Measurements from ENCODE around the gene APOBEC3B.
"Not testable (repeated sequence)": the region's sequence is repeated elsewhere in the genome, so short reads cannot be mapped to it uniquely, and the experiment has no call there.

The APOBEC3B gene

DNA sequence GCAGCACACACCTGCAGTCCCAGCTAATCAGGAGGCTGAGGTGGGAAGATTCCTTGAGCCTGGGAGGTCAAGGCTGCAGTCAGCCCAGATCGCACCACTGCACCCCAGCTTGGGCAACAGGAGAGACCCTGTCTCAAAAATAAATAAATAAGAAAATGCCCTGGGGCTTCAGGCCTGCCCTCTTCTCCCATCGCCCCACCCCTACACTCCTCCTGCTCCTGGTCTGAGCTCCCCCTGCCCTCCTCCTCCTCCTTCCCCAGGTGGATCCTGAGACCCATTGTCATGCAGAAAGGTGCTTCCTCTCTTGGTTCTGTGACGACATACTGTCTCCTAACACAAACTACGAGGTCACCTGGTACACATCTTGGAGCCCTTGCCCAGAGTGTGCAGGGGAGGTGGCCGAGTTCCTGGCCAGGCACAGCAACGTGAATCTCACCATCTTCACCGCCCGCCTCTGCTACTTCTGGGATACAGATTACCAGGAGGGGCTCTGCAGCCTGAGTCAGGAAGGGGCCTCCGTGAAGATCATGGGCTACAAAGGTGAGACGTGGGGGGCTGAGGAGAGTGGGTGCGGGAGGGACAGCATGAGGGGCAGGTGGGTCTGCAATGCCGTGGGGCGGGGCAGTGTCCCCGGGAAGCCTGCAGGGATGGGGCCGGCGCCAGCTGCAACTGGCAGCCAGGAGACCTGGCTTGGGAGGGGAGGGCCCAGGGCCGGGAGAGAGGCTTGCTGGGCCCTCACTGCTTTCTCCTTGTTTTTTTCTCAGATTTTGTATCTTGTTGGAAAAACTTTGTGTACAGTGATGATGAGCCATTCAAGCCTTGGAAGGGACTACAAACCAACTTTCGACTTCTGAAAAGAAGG is 49.5 kb downstream of the APOBEC3B start:
- not testable (repeated sequence) for H3K27ac ChIP-seq (ENCODE audit: low read length); H3K9me3 ChIP-seq (ENCODE audit: control insufficient read depth, insufficient read depth, low read length); DNase-seq (ENCODE audit: low read depth, low spot score); H3K27me3 ChIP-seq (ENCODE audit: control insufficient read depth, insufficient read depth, low read length); H3K4me1 ChIP-seq (ENCODE audit: control insufficient read depth, insufficient read depth, low read length); H3K36me3 ChIP-seq (ENCODE audit: control insufficient read depth, insufficient read depth, low read length); H3K4me3 ChIP-seq (ENCODE audit: low read length)
- no CpG with 5 or more reads among the region's 18 CpGs for whole genome bisulfite sequencing (ENCODE audit: insufficient coverage, insufficient read length)

DNA sequence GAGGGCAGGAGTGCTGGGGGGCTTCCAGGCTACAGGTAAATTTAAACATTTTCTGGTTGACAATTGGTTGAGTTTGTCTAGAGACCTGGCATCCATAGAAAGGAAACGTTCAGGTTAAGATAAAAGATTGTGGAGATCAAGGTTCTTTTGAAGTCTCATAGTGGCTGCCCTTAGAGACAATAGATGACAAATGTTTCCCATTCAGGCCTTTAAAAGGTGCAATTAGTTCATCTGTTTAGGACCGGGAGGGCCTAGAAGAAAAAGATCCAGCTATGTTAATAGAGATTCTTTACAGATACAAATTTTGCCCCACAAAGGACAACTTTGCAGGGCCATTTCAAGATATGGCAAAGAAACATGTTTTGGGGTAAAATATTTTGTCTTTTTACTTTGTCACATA is 54.9 kb downstream of the APOBEC3B start:
- H3K27ac ChIP-seq (ENCODE audit: low read length); H3K4me3 ChIP-seq (ENCODE audit: low read length); H3K4me1 ChIP-seq (ENCODE audit: control insufficient read depth, insufficient read depth, low read length); H3K27me3 ChIP-seq (ENCODE audit: control insufficient read depth, insufficient read depth, low read length); H3K9me3 ChIP-seq (ENCODE audit: control insufficient read depth, insufficient read depth, low read length); DNase-seq (ENCODE audit: low read depth, low spot score); H3K36me3 ChIP-seq (ENCODE audit: control insufficient read depth, insufficient read depth, low read length): not testable (repeated sequence)
- WGBS (ENCODE audit: insufficient coverage, insufficient read length), result no CpG with 5 or more reads among the region's 2 CpGs

DNA sequence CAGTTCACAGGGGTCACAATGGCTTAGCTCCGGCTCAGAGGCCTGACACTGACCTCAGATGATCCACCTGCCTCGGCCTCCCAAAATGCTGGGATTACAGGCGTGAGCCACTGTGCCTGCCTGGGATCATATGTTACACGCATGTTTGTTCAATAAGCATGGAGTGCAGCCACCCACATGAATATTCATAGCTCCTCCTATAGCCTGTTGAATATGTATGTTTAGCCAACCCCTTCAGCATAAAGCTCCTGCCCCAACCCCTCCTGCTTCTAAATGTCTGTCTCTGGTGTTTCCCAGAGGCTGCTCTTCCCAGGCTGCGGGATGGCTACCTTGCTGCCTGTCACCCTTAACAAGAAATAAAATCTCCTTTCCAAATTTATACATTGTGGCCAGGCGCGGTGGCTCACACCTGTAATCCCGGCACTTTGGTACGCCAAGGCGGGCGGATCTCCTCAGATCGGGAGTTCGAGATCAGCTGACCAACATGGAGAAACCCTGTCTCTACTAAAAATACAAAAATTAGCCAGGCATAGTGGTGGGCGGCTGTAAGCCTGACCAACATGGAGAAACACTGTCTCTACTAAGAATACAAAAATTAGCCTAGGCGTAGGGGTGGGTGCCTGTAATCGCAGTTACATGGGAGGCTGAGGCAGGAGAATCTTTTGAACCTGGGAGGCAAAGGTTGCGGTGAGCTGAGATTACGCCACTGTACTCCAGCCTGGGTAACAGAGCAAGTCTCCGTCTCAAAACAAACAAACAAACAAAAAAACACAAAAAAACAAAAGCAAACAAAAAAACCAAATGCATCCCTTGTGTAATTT is 57.4 kb downstream of the APOBEC3B start:
- H3K9me3 ChIP-seq (ENCODE audit: control insufficient read depth, insufficient read depth, low read length), result no peaks in the 10 kb centered on the region
- H3K4me3 ChIP-seq (ENCODE audit: low read length), result no peak overlapping the region
- H3K36me3 ChIP-seq (ENCODE audit: control insufficient read depth, insufficient read depth, low read length), result 0 out of 2 replicates have a peak, but pooled peaks cover 2% of the 10 kb centered on the region
- no peak overlapping the region for H3K27ac ChIP-seq (ENCODE audit: low read length)
- DNase-seq (ENCODE audit: low read depth, low spot score), result no peak
- H3K27me3 ChIP-seq (ENCODE audit: control insufficient read depth, insufficient read depth, low read length), result no peaks in the 10 kb centered on the region
- no peaks in the 10 kb centered on the region for H3K4me1 ChIP-seq (ENCODE audit: control insufficient read depth, insufficient read depth, low read length)
- no CpG with 5 or more reads among the region's 19 CpGs for WGBS (ENCODE audit: insufficient coverage, insufficient read length)

GRCh38 chr22:39040155-39040537 is 58.0 kb downstream of the APOBEC3B start:
- not testable (repeated sequence) for H3K4me3 ChIP-seq (ENCODE audit: low read length); H3K27me3 ChIP-seq (ENCODE audit: control insufficient read depth, insufficient read depth, low read length); H3K9me3 ChIP-seq (ENCODE audit: control insufficient read depth, insufficient read depth, low read length); DNase-seq (ENCODE audit: low read depth, low spot score); H3K36me3 ChIP-seq (ENCODE audit: control insufficient read depth, insufficient read depth, low read length); H3K27ac ChIP-seq (ENCODE audit: low read length); H3K4me1 ChIP-seq (ENCODE audit: control insufficient read depth, insufficient read depth, low read length)
- no CpG with 5 or more reads among the region's 14 CpGs for WGBS (ENCODE audit: insufficient coverage, insufficient read length)

DNA sequence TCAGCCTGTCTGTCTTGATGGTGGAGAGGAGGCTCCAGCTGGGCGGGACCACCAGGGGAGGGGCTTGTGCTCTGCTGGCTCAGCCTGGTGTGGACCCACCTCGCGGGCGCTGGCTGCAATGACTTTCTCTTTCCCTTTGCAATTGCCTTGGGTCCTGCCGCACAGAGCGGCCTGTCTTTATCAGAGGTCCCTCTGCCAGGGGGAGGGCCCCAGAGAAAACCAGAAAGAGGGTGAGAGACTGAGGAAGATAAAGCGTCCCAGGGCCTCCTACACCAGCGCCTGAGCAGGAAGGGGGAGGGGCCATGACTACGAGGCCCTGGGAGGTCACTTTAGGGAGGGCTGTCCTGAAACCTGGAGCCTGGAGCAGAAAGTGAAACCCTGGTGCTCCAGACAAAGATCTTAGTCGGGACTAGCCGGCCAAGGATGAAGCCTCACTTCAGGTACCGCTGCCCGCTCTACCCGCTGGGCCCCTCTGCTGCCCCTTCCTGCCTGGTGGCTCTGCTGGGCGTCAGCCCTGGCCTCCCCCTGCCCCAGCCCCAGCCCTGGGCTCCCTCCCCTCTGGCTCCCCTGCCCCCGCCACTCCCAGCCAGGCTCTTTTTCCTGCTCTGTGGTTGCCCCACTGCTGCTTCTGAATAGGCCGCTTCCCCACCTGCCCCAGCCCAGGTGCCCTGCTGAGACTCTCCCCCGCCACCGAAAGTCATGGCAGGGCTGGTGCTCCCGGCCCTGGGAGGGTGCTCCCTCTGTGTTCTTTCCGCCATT is 58.6 kb downstream of the APOBEC3B start, which contains the start of gene APOBEC3F:
APOBEC3F (plus strand) TSS at position 327 of the 759 bp plus-strand sequence; CDS start at position 424, 97 bp downstream.
- H3K4me3 ChIP-seq (ENCODE audit: low read length), result peak within 1 kb of the TSS; percentile 27; the same call in 1 of the 2 replicates
- DNase-seq (ENCODE audit: low read depth, low spot score); H3K9me3 ChIP-seq (ENCODE audit: control insufficient read depth, insufficient read depth, low read length); H3K4me1 ChIP-seq (ENCODE audit: control insufficient read depth, insufficient read depth, low read length); H3K36me3 ChIP-seq (ENCODE audit: control insufficient read depth, insufficient read depth, low read length); H3K27me3 ChIP-seq (ENCODE audit: control insufficient read depth, insufficient read depth, low read length); H3K27ac ChIP-seq (ENCODE audit: low read length): not testable (repeated sequence)
- WGBS (ENCODE audit: insufficient coverage, insufficient read length), result no CpG with 5 or more reads among the region's 21 CpGs

DNA sequence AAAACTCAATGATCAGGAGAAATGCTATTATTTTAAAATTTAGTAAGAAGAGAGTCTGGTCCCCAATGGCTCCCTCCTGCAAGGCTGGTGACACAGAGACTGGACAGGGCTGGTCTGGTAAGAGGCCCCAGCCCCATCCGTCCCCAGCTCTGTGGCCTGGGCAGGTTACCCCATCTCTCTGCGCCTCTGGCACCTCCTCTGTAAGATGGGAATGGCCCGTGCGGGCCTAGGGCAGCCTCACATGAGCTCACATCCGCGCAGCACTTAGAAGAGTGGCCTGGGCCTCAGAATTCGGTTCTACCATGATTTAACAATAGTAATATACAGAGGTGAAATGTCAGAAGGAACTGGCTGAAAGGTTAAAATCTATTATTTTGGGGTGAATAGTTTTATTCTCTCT is 59.8 kb downstream of the APOBEC3B start:
- H3K4me3 ChIP-seq (ENCODE audit: low read length), result no peak overlapping the region
- peaks cover 4% of the 10 kb centered on the region; the same call in 1 of the 2 replicates for H3K4me1 ChIP-seq (ENCODE audit: control insufficient read depth, insufficient read depth, low read length)
- no peak for DNase-seq (ENCODE audit: low read depth, low spot score)
- H3K9me3 ChIP-seq (ENCODE audit: control insufficient read depth, insufficient read depth, low read length), result no peaks in the 10 kb centered on the region
- H3K36me3 ChIP-seq (ENCODE audit: control insufficient read depth, insufficient read depth, low read length), result 0 out of 2 replicates have a peak, but pooled peaks cover 2% of the 10 kb centered on the region
- no peak overlapping the region for H3K27ac ChIP-seq (ENCODE audit: low read length)
- no CpG with 5 or more reads among the region's 7 CpGs for WGBS (ENCODE audit: insufficient coverage, insufficient read length)
- H3K27me3 ChIP-seq (ENCODE audit: control insufficient read depth, insufficient read depth, low read length), result no peaks in the 10 kb centered on the region
